ENCODE results near the gene BTBD19.
"Not testable (repeated sequence)": the region's sequence is repeated elsewhere in the genome, so short reads cannot be mapped to it uniquely, and the experiment has no call there.

BTBD19 gene

GRCh38 chr1:44810762-44811105 lies 2.4 kb downstream of the BTBD19 start:
- H3K27me3 ChIP-seq (ENCODE audit: control insufficient read depth in 2 of 2, insufficient read depth in 2 of 2, low read length in 2 of 2); H3K36me3 ChIP-seq (ENCODE audit: control insufficient read depth in 2 of 2, insufficient read depth in 2 of 2, low read length in 2 of 2); H3K9me3 ChIP-seq (ENCODE audit: control insufficient read depth in 2 of 2, low read length in 2 of 2); H3K4me3 ChIP-seq (ENCODE audit: low read length in 2 of 2): not testable (repeated sequence)
- Histone ChIP-seq H3K9ac (ENCODE audit: low read depth in 1 of 2, low read length in 2 of 2) (peak overlapping the region; percentile 23 to 41), H3K27ac (ENCODE audit: low read depth in 2 of 2, low read length in 2 of 2) (peak overlapping the region; percentile 97 to 98), H3K4me1 (ENCODE audit: control insufficient read depth in 2 of 2, insufficient read depth in 2 of 2, low read length in 2 of 2) (peaks cover 46 to 53% of the 10 kb centered on the region in 2 donors)

- Histone ChIP-seq H3K9me3 (ENCODE audit: control insufficient read depth in 2 of 2, low read length in 2 of 2) (no peaks in the 10 kb centered on the region), H3K27me3 (ENCODE audit: control insufficient read depth in 2 of 2, insufficient read depth in 2 of 2, low read length in 2 of 2) (no peaks in the 10 kb centered on the region), H3K4me1 (ENCODE audit: control insufficient read depth in 2 of 2, insufficient read depth in 2 of 2, low read length in 2 of 2) (peaks cover 46 to 51% of the 10 kb centered on the region in 2 donors), H3K36me3 (ENCODE audit: control insufficient read depth in 2 of 2, insufficient read depth in 2 of 2, low read length in 2 of 2) (no peaks in the 10 kb centered on the region), H3K4me3 (ENCODE audit: low read length in 2 of 2) (no peak overlapping the region), H3K27ac (ENCODE audit: low read depth in 2 of 2, low read length in 2 of 2) (peak overlapping the region in 1 of 2 donors; percentile 17), H3K9ac (ENCODE audit: low read depth in 1 of 2, low read length in 2 of 2) (no peak overlapping the region)
Measured at GRCh38 chr1:44811234-44811633, 2.9 kb downstream of the BTBD19 start.

- Histone ChIP-seq H3K27me3 (ENCODE audit: control insufficient read depth in 2 of 2, insufficient read depth in 2 of 2, low read length in 2 of 2) (no peaks in the 10 kb centered on the region), H3K27ac (ENCODE audit: low read depth in 2 of 2, low read length in 2 of 2) (peak overlapping the region; percentile 82 to 87), H3K9ac (ENCODE audit: low read depth in 1 of 2, low read length in 2 of 2) (peak overlapping the region; percentile 60 to 82), H3K36me3 (ENCODE audit: control insufficient read depth in 2 of 2, insufficient read depth in 2 of 2, low read length in 2 of 2) (no peaks in the 10 kb centered on the region), H3K4me1 (ENCODE audit: control insufficient read depth in 2 of 2, insufficient read depth in 2 of 2, low read length in 2 of 2) (peaks cover 29 to 34% of the 10 kb centered on the region in 2 donors), H3K9me3 (ENCODE audit: control insufficient read depth in 2 of 2, low read length in 2 of 2) (no peaks in the 10 kb centered on the region), H3K4me3 (ENCODE audit: low read length in 2 of 2) (peak overlapping the region; percentile 81 to 83)
Measured at GRCh38 chr1:44812822-44813543, 4.7 kb downstream of the BTBD19 start.

- peaks cover 12 to 22% of the 10 kb centered on the region in 2 donors for H3K4me1 ChIP-seq (ENCODE audit: control insufficient read depth in 2 of 2, insufficient read depth in 2 of 2, low read length in 2 of 2)
- H3K4me3 ChIP-seq (ENCODE audit: low read length in 2 of 2); H3K36me3 ChIP-seq (ENCODE audit: control insufficient read depth in 2 of 2, insufficient read depth in 2 of 2, low read length in 2 of 2); H3K27ac ChIP-seq (ENCODE audit: low read depth in 2 of 2, low read length in 2 of 2); H3K9ac ChIP-seq (ENCODE audit: low read depth in 1 of 2, low read length in 2 of 2); H3K27me3 ChIP-seq (ENCODE audit: control insufficient read depth in 2 of 2, insufficient read depth in 2 of 2, low read length in 2 of 2); H3K9me3 ChIP-seq (ENCODE audit: control insufficient read depth in 2 of 2, low read length in 2 of 2): not testable (repeated sequence)
Measured at GRCh38 chr1:44815926-44816325, 7.6 kb downstream of the BTBD19 start.

GRCh38 chr1:44817307-44817706 lies 9.0 kb downstream of the BTBD19 start:
- Histone ChIP-seq H3K27me3 (ENCODE audit: control insufficient read depth in 2 of 2, insufficient read depth in 2 of 2, low read length in 2 of 2) (no peaks in the 10 kb centered on the region), H3K27ac (ENCODE audit: low read depth in 2 of 2, low read length in 2 of 2) (no peak overlapping the region), H3K9ac (ENCODE audit: low read depth in 1 of 2, low read length in 2 of 2) (no peak overlapping the region), H3K36me3 (ENCODE audit: control insufficient read depth in 2 of 2, insufficient read depth in 2 of 2, low read length in 2 of 2) (no peaks in the 10 kb centered on the region), H3K4me1 (ENCODE audit: control insufficient read depth in 2 of 2, insufficient read depth in 2 of 2, low read length in 2 of 2) (peaks cover 14 to 22% of the 10 kb centered on the region in 2 donors), H3K9me3 (ENCODE audit: control insufficient read depth in 2 of 2, low read length in 2 of 2) (no peaks in the 10 kb centered on the region), H3K4me3 (ENCODE audit: low read length in 2 of 2) (no peak overlapping the region)

GRCh38 chr1:44817771-44818495 lies 9.6 kb downstream of the BTBD19 start:
- H3K36me3 ChIP-seq (ENCODE audit: control insufficient read depth in 2 of 2, insufficient read depth in 2 of 2, low read length in 2 of 2) = no peaks in the 10 kb centered on the region
- H3K27me3 ChIP-seq (ENCODE audit: control insufficient read depth in 2 of 2, insufficient read depth in 2 of 2, low read length in 2 of 2) = no peaks in the 10 kb centered on the region
- no peak overlapping the region for H3K9ac ChIP-seq (ENCODE audit: low read depth in 1 of 2, low read length in 2 of 2)
- H3K27ac ChIP-seq (ENCODE audit: low read depth in 2 of 2, low read length in 2 of 2) = no peak overlapping the region
- peaks cover 14 to 22% of the 10 kb centered on the region in 2 donors for H3K4me1 ChIP-seq (ENCODE audit: control insufficient read depth in 2 of 2, insufficient read depth in 2 of 2, low read length in 2 of 2)
- no peaks in the 10 kb centered on the region for H3K9me3 ChIP-seq (ENCODE audit: control insufficient read depth in 2 of 2, low read length in 2 of 2)
- no peak overlapping the region for H3K4me3 ChIP-seq (ENCODE audit: low read length in 2 of 2)

- H3K9ac ChIP-seq (ENCODE audit: low read depth in 1 of 2, low read length in 2 of 2) = peak overlapping the region; percentile 93 to 98
- no peaks in the 10 kb centered on the region for H3K27me3 ChIP-seq (ENCODE audit: control insufficient read depth in 2 of 2, insufficient read depth in 2 of 2, low read length in 2 of 2)
- H3K9me3 ChIP-seq (ENCODE audit: control insufficient read depth in 2 of 2, low read length in 2 of 2) = no peaks in the 10 kb centered on the region
- H3K4me1 ChIP-seq (ENCODE audit: control insufficient read depth in 2 of 2, insufficient read depth in 2 of 2, low read length in 2 of 2) = peaks cover 12 to 15% of the 10 kb centered on the region in 2 donors
- peak overlapping the region; percentile 81 to 83 for H3K4me3 ChIP-seq (ENCODE audit: low read length in 2 of 2)
- H3K36me3 ChIP-seq (ENCODE audit: control insufficient read depth in 2 of 2, insufficient read depth in 2 of 2, low read length in 2 of 2) = no peaks in the 10 kb centered on the region
- H3K27ac ChIP-seq (ENCODE audit: low read depth in 2 of 2, low read length in 2 of 2) = peak overlapping the region; percentile 95 to 98
Measured at GRCh38 chr1:44819196-44819607, 10.9 kb downstream of the BTBD19 start.

GRCh38 chr1:44819608-44820327 lies 11.4 kb downstream of the BTBD19 start:
- Histone ChIP-seq H3K9ac (ENCODE audit: low read depth in 1 of 2, low read length in 2 of 2) (peak overlapping the region; percentile 93 to 98), H3K27me3 (ENCODE audit: control insufficient read depth in 2 of 2, insufficient read depth in 2 of 2, low read length in 2 of 2) (no peaks in the 10 kb centered on the region), H3K4me1 (ENCODE audit: control insufficient read depth in 2 of 2, insufficient read depth in 2 of 2, low read length in 2 of 2) (peaks cover 12 to 14% of the 10 kb centered on the region in 2 donors), H3K9me3 (ENCODE audit: control insufficient read depth in 2 of 2, low read length in 2 of 2) (no peaks in the 10 kb centered on the region), H3K36me3 (ENCODE audit: control insufficient read depth in 2 of 2, insufficient read depth in 2 of 2, low read length in 2 of 2) (no peaks in the 10 kb centered on the region), H3K27ac (ENCODE audit: low read depth in 2 of 2, low read length in 2 of 2) (peak overlapping the region; percentile 95 to 98), H3K4me3 (ENCODE audit: low read length in 2 of 2) (peak overlapping the region; percentile 81 to 83)

GRCh38 chr1:44820328-44821239 lies 12.3 kb downstream of the BTBD19 start:
- peak overlapping the region; percentile 81 to 83 for H3K4me3 ChIP-seq (ENCODE audit: low read length in 2 of 2)
- no peaks in the 10 kb centered on the region for H3K27me3 ChIP-seq (ENCODE audit: control insufficient read depth in 2 of 2, insufficient read depth in 2 of 2, low read length in 2 of 2)
- peak overlapping the region; percentile 93 to 98 for H3K9ac ChIP-seq (ENCODE audit: low read depth in 1 of 2, low read length in 2 of 2)
- peaks cover 12 to 14% of the 10 kb centered on the region in 2 donors for H3K4me1 ChIP-seq (ENCODE audit: control insufficient read depth in 2 of 2, insufficient read depth in 2 of 2, low read length in 2 of 2)
- H3K9me3 ChIP-seq (ENCODE audit: control insufficient read depth in 2 of 2, low read length in 2 of 2) = no peaks in the 10 kb centered on the region
- H3K27ac ChIP-seq (ENCODE audit: low read depth in 2 of 2, low read length in 2 of 2) = peak overlapping the region; percentile 95 to 98
- no peaks in the 10 kb centered on the region for H3K36me3 ChIP-seq (ENCODE audit: control insufficient read depth in 2 of 2, insufficient read depth in 2 of 2, low read length in 2 of 2)

All from mucosa of rectum (tissue), 2 donors.